ENCODE results near the gene PELI2.

PELI2 gene

DNA sequence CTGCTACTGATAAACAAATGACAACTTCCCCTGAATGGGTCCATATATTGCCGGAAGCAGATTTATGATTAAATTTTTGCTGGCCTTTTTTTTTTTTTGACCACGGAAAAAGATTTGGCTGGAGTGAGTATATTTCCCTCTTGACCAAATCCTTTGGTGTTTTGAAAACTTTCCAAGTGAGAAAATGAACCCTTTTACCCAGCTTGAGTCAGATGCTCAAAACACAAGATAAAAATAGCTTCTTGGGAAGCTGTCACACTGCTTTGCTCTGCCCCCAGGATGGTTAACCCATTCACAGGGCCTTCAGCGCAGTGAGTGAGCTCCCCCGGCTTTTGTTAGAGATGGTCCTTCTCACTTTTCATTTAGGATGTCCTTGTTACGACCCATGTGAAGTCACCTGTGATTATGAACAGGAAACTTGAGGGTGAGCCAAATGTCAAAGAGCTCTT lies 224.3 kb downstream of the PELI2 start:
- in situ Hi-C loops (cut with HindIII; ENCODE audit: low sequenced_read_pairs): no loop called here
- DNase-seq (ENCODE audit: low read depth): peak; percentile 63
- no peak overlapping the region for H3K4me3 ChIP-seq (ENCODE audit: low read depth, low read length)
- TF ChIP-seq, protein P1, sequence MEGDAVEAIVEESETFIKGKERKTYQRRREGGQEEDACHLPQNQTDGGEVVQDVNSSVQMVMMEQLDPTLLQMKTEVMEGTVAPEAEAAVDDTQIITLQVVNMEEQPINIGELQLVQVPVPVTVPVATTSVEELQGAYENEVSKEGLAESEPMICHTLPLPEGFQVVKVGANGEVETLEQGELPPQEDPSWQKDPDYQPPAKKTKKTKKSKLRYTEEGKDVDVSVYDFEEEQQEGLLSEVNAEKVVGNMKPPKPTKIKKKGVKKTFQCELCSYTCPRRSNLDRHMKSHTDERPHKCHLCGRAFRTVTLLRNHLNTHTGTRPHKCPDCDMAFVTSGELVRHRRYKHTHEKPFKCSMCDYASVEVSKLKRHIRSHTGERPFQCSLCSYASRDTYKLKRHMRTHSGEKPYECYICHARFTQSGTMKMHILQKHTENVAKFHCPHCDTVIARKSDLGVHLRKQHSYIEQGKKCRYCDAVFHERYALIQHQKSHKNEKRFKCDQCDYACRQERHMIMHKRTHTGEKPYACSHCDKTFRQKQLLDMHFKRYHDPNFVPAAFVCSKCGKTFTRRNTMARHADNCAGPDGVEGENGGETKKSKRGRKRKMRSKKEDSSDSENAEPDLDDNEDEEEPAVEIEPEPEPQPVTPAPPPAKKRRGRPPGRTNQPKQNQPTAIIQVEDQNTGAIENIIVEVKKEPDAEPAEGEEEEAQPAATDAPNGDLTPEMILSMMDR (IDR thresholded peaks at IDR 0.05; ENCODE audit: low read depth, low read length, missing control alignments): no peak

DNA sequence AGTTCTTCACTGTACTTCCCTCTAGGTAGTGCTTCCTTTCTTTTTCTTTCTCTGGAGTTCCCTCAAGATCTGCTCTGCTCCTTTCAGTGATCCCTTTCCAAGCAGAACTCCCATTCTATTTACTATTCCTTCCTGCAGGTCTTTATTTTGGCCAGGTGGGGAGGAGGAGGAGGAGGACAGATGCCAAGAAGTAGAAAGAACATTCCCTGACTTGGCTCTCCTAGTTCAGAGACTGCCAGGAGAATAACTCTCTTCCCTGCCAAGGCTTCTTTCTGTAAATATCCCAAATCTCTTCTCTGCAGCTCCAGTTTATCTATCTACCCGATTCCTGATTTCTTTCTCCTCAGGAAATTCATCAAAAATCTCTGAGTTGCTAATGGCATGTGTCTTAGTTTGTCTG lies 231.7 kb downstream of the PELI2 start:
- TF ChIP-seq, protein P1 (IDR thresholded peaks at IDR 0.05; ENCODE audit: low read depth, low read length, missing control alignments): no peak
- no peak for DNase-seq (ENCODE audit: low read depth)
- in situ Hi-C loops (cut with HindIII; ENCODE audit: low sequenced_read_pairs): no loop called here
- no peak overlapping the region for H3K4me3 ChIP-seq (ENCODE audit: low read depth, low read length)
